ENCODE results near the gene SLC12A3. TPM values are rescaled to one million over a fixed set of nuclear protein-coding genes. Genes with fewer than 3 reads are reported as not detected.

Gene SLC12A3
- total RNA-seq, 1 experiment from 2014 or later = not detected

DNA sequence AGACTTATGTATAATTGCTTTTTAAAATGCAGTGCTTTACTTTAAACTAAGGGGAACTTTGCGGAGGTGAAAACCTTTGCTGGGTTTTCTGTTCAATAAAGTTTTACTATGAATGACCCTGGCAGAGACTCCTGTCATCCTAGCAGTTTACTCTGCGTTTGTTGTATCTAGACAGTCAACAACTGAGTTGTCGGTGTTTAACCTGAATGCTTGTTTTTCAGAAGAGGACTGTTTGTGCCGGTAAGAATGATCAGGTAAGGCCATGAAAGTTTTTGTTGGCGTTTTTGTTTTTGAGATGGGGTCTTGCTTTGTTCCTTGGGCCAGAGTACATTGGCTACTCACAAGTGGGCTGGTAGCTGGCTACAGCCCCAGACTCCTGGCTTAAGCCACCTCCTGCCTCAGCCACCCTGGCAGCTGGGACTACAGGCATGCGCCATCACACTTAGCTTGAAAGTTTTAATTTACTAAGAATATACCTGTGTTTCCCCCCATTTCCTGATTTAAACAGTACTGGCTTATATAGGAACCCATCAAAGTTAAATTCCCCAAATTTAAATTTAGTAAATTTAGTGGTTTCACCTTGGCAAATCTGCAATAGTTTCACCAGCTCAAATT is 78.9 kb downstream of the SLC12A3 start:
- DNase-seq (ENCODE audit: low spot score) = no peak

DNA sequence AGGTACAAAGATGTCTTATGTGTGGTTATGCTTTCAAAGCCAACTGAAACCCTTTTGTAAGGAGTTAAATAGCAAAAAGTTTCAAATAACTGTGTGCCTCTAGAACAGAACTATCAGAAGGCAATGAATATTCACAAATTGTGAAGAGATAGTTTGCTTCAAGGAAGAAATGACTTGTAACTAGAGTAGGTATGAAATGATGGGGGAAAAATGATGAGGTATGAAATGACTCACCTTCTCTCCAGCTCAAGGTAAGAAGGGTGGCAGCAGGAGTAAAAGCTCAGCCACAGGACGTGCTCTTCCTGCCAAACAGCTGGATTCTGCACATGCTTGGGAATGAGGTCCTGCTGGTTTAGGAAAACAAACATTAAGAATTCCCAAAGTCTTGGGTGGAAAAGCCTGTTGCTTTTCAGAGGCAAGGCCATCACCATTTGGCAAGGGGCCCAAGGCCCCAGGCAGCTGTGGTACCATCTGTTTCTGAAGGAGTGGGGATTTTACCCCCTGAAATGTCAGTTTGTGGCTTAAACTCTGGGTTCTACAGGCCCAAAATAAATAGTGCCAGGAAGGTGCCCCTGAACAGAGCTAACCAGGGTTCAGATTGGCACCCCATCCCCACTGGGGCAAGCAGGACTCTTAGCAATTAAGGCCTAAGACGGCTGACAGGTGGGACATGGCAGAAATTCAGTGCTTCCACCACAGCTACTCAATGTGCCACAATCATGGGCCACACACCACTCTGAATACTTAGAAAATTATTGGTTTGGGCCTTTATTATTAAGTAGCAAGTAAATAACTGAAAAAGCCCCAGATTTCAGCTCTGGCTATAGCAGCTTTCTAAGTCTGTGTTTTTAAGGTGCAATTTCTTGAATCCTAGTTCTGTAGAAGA is 80.2 kb downstream of the SLC12A3 start:
- no peak for DNase-seq (ENCODE audit: low spot score)

DNA sequence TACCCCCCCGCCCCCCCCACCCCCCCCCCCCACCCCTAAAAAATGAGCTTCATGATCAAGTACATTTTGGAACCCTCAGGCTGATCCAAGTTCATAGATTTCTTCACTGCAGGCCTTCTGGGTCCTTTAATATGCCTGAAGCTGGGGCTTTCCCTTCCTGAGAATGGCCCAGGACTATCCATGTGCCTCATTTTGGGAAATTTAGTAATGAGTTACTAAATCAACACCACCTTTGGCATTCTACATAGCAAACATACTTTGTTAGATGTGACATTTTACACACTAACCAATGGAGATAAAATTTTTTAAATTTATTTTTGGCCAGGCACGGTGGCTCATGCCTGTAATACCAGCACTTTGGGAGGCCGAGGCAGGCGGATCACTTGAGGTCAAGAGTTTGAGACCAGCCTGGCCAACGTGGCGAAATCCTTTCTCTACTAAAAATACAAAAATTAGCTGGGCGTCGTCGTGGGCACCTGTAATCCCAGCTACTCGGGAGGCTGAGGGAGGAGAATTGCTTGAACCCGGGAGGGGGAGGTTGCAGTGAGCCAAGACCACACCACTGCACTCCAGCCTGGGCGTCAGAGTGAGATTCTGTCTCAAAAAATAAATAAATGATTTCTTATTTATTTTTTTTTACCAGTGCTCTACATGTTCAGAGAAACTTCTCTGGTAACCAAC is 81.0 kb downstream of the SLC12A3 start:
- DNase-seq (ENCODE audit: low spot score) = no peak

DNA sequence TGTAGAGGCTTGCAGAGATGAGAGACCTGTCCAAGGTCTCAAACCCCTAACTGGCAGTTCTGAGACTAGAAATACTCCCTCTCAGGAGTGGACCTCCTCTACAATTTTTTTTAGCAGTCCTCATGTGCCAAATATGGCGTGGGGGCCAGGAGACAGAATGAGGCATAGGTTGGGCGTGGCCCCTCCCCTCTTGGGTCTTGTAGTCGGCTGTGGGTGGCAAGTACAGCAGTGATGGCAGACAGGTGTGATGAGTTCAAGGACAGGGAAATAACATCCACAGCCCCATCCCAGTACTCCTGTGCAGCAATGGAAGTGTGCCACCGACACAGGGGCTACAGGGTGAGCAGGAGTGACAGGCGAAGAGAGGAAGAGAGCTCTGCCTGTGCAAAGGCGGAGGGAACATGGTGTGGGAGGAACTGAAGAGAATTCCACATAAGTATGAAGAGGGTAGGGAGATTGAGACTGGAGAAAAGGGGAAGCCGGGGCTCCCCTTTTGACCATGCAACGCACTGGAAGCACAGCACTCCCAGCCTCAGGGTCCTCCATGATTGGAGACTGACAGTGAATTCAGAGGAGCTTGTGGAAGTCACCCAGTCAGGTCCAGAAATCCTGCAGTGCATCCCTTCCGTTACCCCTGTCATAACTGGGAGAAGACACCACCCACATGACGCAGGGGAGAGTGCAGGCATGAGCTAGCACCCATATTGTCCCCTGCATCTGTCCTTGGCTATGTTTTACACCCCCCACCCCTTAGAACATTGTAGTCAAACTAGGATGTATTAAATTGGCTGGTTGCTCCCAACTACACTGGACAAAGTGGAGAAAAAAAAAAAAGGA is 82.0 kb downstream of the SLC12A3 start:
- DNase-seq (ENCODE audit: low spot score) = no peak

DNA sequence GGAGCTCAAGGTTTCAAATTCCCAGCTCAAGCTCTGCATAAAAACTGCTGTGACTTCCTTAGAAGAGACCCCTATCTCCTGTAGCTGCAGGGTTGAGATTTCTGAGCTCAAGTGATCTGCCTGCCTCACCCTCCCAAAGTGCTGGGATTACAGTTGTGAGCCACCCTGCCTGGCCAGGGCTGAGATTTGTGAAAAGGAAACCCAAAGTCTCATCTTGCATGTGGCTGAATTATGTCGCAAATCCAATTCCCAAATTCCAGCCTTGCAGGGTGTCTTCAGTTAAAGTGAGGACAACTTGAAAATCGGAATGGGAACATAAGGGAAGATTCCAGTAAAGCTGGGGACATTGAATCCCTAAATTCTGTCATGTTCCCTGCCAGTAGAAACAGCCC is 82.6 kb downstream of the SLC12A3 start:
- DNase-seq (ENCODE audit: low spot score) = no peak

DNA sequence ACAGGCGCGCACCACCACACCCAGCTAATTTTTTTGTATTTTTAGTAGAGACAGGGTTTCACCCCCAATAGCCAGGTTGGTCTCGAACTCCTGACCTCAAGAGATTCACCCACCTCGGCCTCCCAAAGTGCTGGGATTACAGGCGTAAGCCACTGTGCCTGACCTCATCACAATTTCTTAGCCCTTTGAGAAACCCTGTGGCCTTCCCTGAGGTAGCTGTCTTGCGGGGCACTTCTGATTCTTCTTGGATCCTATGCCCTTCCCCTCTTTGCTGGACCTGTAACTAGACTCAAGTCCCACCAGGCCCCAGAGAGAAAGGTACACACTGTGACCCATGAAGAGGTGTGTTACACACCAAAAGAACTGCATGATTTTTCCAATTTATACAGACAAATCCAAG is 83.2 kb downstream of the SLC12A3 start:
- DNase-seq (ENCODE audit: low spot score) = no peak

DNA sequence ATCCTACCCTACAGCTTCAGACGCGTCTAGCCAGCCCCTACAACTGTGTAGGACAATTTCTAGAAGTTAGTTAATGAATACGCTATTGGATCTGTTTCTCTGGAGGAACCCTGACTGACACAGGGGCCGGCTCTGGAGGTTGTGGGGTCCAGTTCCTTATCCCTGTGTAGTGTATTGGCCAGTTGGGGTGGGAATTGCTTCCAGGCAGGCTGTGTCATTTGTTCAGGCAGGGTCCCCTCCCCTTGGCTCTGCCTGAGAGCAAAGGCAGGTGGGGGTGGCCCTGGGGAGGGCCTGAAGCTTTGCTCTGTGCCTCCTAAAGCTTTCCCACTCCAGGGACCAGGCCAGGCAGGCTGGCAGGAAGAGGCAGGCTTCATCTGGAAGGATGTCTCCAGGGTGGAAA is 85.0 kb downstream of the SLC12A3 start:
- DNase-seq (ENCODE audit: low spot score) = no peak

DNA sequence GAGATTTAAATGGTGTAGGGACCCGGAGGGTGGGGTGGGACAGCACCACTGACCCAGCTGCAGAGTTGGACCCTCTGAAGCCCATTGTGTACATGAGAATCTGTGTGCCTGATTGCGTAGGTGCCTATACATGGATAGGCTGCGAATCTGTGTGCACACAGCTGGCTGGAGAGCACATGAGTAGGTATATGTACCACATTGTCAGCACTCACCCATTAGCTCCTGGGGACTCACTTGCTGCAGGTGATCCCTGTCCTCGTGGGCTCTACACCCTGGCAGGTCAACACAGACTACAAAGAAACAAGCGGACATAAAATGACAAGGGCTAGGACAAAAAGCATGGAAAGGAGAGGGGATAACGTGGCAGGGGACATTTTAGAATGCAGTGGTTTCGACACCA is 85.4 kb downstream of the SLC12A3 start:
- no peak for DNase-seq (ENCODE audit: low spot score)

DNA sequence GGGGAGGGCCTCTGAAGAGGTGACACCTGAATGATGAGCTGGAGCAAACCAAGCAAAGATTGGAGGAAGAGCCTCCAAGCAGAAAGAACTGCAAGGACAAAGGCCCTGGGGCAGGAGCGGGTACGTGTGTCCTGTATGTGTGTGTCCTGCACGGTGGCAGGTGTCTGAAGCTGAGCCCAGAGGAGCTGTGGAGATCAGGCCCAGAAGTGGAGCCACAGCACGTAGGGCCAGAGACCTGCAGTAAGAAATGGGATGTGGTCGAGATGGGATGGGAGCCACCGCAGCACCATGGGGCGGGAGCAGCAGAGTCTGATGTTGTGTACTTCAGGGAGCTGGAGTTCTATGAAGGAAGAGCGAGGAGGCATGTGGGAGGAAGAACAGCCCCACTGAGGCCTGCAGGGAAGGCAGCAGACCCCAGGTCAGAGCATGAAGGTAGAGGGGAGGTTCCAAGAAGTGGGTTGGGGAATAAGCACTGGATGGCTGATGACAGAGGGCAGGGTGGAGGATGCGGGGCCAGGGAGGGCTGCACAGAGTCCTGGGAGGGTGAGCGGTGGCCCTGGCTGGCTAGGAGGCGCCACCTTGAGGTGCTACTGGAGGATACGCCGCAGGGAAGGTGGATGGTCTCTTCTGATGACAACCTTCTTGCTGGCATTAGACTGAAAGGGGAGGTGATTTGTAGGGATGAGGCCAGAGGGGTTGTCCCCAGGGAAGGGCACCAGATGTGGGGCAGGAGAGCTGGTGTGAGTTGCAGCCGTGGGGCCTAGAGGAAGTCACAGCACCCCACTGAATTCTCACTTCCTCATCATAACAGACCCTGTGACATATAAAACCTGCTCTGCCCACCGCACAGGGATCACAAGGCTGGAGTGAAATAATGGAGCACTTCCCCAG is 86.1 kb downstream of the SLC12A3 start:
- peak; percentile 63 for DNase-seq (ENCODE audit: low spot score)

DNA sequence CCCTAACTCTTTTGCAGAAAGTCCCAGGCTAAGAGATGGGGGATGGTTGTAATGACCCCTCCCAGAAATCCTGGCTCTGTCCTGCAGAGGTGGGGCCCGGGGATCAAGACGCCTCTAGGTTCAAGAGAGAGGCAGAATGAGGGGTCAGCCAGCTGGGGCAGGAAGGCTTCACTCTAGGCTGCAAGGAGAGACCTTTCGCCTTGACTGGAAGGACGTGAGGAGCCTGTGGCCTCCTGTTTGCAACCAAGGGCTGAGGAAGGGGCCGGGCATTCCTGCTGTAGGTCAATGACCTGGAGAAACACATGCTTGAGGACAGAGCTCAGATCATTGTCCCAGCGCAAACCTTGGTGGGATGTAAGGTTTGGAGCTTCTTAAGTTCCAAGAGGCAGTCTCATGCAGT is 88.0 kb downstream of the SLC12A3 start:
- no peak for DNase-seq (ENCODE audit: low spot score)

DNA sequence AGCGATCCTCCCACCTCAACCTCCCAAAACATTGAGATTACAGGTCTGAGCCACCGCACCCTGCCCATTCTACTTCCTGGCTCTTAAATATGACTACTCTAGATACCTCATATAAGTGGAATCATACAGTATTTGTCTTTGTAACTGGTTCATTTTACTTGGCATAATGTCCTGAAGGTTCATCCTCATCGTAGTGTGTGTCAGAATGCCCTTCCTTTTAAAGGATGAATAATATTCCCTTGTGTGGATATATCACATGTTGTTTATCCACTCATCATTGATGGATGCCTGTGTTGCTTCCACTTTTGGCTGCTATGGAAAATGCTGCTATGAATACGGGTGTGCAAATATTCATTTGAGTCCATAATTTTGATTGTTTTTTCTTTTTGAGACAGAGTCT is 91.1 kb downstream of the SLC12A3 start:
- DNase-seq (ENCODE audit: low spot score) = no peak

DNA sequence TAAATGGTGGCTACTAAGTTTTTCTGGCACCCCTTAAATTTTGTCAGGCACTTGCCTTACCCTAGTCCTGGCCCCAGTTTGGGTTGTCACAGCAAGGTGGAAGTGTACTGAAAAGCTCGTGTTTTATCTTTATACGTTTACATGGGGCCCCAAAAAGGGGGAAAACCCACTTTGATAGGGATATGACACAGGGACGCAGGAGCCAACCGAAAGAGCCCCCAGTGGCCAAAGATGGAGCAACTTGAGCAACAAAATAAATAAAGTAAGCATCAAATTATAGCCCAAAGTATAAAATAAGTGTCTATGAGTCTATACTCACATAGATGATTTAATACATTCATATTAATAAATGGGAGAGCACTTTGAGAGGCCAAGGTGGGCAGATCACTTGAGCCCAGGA is 91.7 kb downstream of the SLC12A3 start:
- no peak for DNase-seq (ENCODE audit: low spot score)

DNA sequence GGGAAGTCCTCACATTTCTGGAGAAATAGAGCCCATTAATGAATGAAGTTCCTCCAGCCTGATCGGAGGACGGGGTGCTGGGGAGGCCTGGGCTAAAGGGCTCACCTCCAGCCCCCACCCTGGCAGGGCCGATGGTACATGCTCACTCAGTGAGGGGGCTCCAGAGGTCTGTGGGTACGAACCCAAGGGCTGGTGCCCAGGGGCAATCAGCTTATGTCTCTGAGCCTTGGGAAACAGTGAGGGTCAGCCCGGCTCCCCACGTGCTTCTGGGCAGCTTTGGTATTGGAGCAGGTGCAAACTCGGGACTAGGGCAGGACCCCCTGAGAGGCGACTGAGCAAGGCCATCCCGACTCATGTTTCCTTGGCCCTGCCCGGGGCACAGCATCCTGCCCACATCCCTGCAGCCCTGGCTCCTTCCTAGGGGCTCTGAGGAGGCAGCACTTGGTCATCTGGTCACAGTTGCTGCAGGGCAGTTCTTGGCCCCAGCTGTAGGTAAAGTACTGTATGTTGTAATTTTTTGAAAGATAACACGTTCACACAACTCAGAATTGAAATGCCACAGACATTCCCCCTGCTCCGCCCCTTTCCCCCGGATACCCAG is 95.8 kb downstream of the SLC12A3 start:
- no peak for DNase-seq (ENCODE audit: low spot score)

DNA sequence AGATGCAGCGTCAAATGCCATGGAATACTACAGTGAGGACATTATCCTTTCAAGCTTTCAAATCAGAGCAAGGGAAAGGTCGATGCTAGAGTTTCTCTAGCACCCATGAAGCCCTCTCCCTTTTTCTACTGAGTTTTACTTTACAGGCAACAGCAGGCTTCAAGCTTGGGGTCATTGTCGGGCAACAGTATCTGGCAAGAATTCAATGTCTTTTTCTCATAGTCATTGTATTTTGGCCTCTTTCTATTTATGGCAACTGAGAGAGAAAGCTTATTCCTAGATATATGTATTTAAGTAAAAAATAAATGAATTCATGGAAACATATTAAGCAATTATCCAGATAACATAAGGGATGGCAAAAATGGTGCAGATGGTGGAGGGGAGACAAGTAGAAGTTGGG is 96.4 kb downstream of the SLC12A3 start:
- DNase-seq (ENCODE audit: low spot score) = no peak

DNA sequence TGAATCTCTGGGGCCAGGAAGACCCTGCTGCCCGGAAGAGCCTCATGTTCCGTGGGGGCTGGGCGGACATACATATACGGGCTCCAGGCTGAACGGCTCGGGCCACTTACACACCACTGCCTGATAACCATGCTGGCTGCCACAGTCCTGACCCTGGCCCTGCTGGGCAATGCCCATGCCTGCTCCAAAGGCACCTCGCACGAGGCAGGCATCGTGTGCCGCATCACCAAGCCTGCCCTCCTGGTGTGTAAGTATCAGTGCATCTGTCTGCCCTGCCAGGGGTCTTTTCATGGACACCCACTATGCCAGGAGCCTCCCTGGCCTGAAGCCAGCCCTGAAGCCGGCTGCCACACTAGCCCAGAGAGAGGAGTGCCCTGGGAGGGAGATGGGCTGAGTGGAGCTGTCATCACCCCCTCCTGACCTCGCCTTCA is 96.9 kb downstream of the SLC12A3 start, which contains the start of gene CETP:
Gene CETP, plus strand, starts transcription at position 100 of the 431 bp plus-strand sequence. Its CDS starts 30 bp downstream, at position 130.
- DNase-seq (ENCODE audit: low spot score) = no peak

DNA sequence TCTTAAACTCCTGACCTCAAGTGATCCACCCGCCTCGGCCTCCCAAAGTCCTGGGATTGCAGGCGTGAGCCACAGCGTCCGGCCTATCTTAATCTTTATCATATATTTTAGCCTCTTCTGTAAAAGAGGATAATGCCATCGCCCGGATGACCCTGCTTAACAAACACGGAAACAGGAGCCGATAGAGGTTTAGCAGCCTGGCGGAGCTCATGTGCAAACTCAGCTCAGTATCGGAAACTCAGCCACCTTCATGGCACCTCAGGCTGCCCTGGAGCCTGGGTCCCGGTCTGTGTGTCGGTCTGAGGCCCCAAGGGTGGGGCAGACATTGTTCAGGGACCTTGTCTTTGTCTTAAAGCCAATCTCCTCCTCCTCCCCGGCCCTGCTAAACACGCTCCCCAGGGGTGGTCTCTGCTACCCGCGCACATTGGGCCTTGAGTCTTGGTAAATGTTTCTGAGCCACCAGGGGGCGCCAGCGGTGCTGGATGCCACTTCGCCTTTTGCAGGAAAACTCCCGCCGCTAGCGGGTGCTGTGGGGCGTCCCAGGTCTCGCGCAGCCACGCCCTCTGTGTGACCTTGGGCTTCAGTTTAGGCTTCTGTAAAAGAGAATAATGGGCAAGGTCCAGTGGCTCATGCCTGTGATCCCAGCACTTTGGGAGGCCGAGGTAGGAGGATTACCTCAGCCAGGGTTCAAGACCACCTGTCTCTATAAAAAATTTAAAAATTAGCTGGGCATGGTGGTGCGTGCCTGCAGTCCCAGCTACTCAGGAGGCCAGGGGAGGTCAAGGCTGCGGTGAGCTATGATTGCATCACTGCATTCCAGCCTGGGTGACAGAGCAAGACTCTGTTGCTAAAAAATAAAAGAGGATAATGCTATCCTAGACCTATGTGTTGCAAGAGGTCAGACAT is 99.5 kb downstream of the SLC12A3 start:
- DNase-seq (ENCODE audit: low spot score) = peak; percentile 44
